HEK293 (cell line): ENCODE data around the gene FBXO45.

ENCODE experiments used
- CTCF ChIA-PET: fragments of 350-600 bp; formaldehyde crosslinking; extraction: SDS; loops from one replicate; lab custom pipeline; 2021; ENCODE audit warnings: antibody characterized with exemption; lab: Yijun Ruan, JAX
- POLR2A ChIA-PET: fragments of 300-600 bp; formaldehyde crosslinking; extraction: SDS; loops from one replicate; lab custom pipeline; 2020; ENCODE audit warnings: antibody characterized with exemption, inconsistent platforms; lab: Yijun Ruan, JAX
- H3K27ac ChIP-seq: fragments of 200-500 bp; sonication (Bioruptor generic); 2 replicates; pipeline ENCODE4 v1.5.1; 2014; ENCODE audit warnings: low read depth, low read length, control low read depth, inconsistent platforms; ENCODE audit errors: extremely low read depth
- H3K36me3 ChIP-seq, 2 experiments: fragments of 200-500 bp in 1 of 2; sonication (Bioruptor generic) in 1 of 2; 1 replicate in 1 of 2; 2 replicates in 1 of 2; pipeline ENCODE4 v1.5.1; 2014 to 2017; ENCODE audit warnings: inconsistent platforms in 2 of 2, low read length in 2 of 2; ENCODE audit not compliant: control insufficient read depth in 2 of 2, insufficient read depth in 1 of 2
- H3K4me1 ChIP-seq: fragments of 200-500 bp; sonication (Bioruptor generic); 2 replicates; pipeline ENCODE4 v1.5.1; 2014; ENCODE audit warnings: mild to moderate bottlenecking, low read length, inconsistent platforms; ENCODE audit not compliant: control insufficient read depth, insufficient read depth
- H3K4me3 ChIP-seq: 2 replicates; pipeline ENCODE4 v1.5.1; 2011; ENCODE audit warnings: low read depth, mild to moderate bottlenecking, control low read depth, low read length, moderate library complexity
- H3K9me3 ChIP-seq: fragments of 200-500 bp; sonication (Bioruptor generic); 2 replicates; pipeline ENCODE4 v1.5.1; 2014; ENCODE audit warnings: low read depth, low read length, inconsistent platforms; ENCODE audit not compliant: control insufficient read depth, insufficient read depth
- BCL11A ChIP-seq: fragments of 450-650 bp; formaldehyde crosslinking; IDR thresholded peaks from 2 replicates; pipeline ENCODE4 v1.5.1; 2016; ENCODE audit warnings: low read depth, missing biosample characterization, missing genetic modification characterization
- CTCF ChIP-seq: fragments of 450-650 bp; formaldehyde crosslinking; IDR thresholded peaks from 2 replicates; pipeline ENCODE4 v1.5.1; 2016; ENCODE audit warnings: missing biosample characterization, missing genetic modification characterization
- REST ChIP-seq: fragments of 450-650 bp; formaldehyde crosslinking; IDR thresholded peaks from 2 replicates; pipeline ENCODE4 v1.5.1; 2016; ENCODE audit warnings: missing biosample characterization, missing genetic modification characterization
- SALL2 ChIP-seq: fragments of 450-650 bp; formaldehyde crosslinking; IDR thresholded peaks from 2 replicates; pipeline ENCODE4 v1.5.0; 2017; ENCODE audit warnings: missing biosample characterization, mild to moderate bottlenecking, missing genetic modification characterization, borderline replicate concordance
- ZBTB20 ChIP-seq: fragments of 450-650 bp; formaldehyde crosslinking; IDR thresholded peaks from 2 replicates; pipeline ENCODE4 v1.5.1; 2016; ENCODE audit warnings: missing biosample characterization, missing genetic modification characterization
- ZBTB8A ChIP-seq: fragments of 450-650 bp; formaldehyde crosslinking; IDR thresholded peaks from 2 replicates; pipeline ENCODE4 v1.5.1; 2016; ENCODE audit warnings: missing biosample characterization, missing genetic modification characterization
- ZFHX2 ChIP-seq: fragments of 450-650 bp; formaldehyde crosslinking; conservative IDR thresholded peaks from 2 replicates; pipeline ENCODE4 v1.5.1; 2016; ENCODE audit warnings: missing biosample characterization, missing genetic modification characterization
- ZFP41 ChIP-seq: fragments of 450-650 bp; formaldehyde crosslinking; IDR thresholded peaks from 2 replicates; pipeline ENCODE4 v1.5.1; 2016; ENCODE audit warnings: missing biosample characterization, missing genetic modification characterization, borderline replicate concordance
- ZNF202 ChIP-seq: fragments of 450-650 bp; formaldehyde crosslinking; IDR thresholded peaks from 2 replicates; pipeline ENCODE4 v1.5.1; 2016; ENCODE audit warnings: missing biosample characterization, missing genetic modification characterization, borderline replicate concordance
- ZNF280D ChIP-seq: fragments of 450-650 bp; formaldehyde crosslinking; IDR thresholded peaks from 2 replicates; pipeline ENCODE4 v1.5.1; 2016; ENCODE audit warnings: missing biosample characterization, missing genetic modification characterization
- ZNF350 ChIP-seq: fragments of 450-650 bp; formaldehyde crosslinking; IDR thresholded peaks from 2 replicates; pipeline ENCODE4 v1.5.0; 2017; ENCODE audit warnings: missing biosample characterization, mild to moderate bottlenecking, missing genetic modification characterization
- ZNF398 ChIP-seq: fragments of 450-650 bp; formaldehyde crosslinking; IDR thresholded peaks from 2 replicates; pipeline ENCODE4 v1.5.1; 2017; ENCODE audit warnings: missing biosample characterization, missing genetic modification characterization
- ZNF555 ChIP-seq: fragments of 450-650 bp; formaldehyde crosslinking; conservative IDR thresholded peaks from 2 replicates; pipeline ENCODE4 v1.5.1; 2017; ENCODE audit warnings: missing biosample characterization, mild to moderate bottlenecking, missing genetic modification characterization, inconsistent platforms
- ZNF571 ChIP-seq: fragments of 450-650 bp; formaldehyde crosslinking; IDR thresholded peaks from 2 replicates; pipeline ENCODE4 v1.5.0; 2017; ENCODE audit warnings: missing biosample characterization, missing genetic modification characterization
- ZNF585B ChIP-seq: fragments of 450-650 bp; formaldehyde crosslinking; IDR thresholded peaks from 2 replicates; pipeline ENCODE4 v1.5.1; 2016; ENCODE audit warnings: missing biosample characterization, missing genetic modification characterization
- ZNF610 ChIP-seq: fragments of 450-650 bp; formaldehyde crosslinking; IDR thresholded peaks from 2 replicates; pipeline ENCODE4 v1.5.1; 2016; ENCODE audit warnings: missing biosample characterization, missing genetic modification characterization, borderline replicate concordance
- ZNF623 ChIP-seq: fragments of 450-650 bp; formaldehyde crosslinking; IDR thresholded peaks from 2 replicates; pipeline ENCODE4 v1.5.1; 2016; ENCODE audit warnings: missing biosample characterization, missing genetic modification characterization
- ZNF626 ChIP-seq: fragments of 450-650 bp; sonication (Bioruptor Pico); formaldehyde crosslinking; IDR thresholded peaks from 2 replicates; pipeline ENCODE4 v1.5.1; 2018; ENCODE audit warnings: missing biosample characterization, missing genetic modification characterization, inconsistent platforms
- ZNF658 ChIP-seq: fragments of 450-650 bp; formaldehyde crosslinking; IDR thresholded peaks from 2 replicates; pipeline ENCODE4; 2016; ENCODE audit warnings: missing biosample characterization, missing genetic modification characterization
- ZNF670 ChIP-seq: fragments of 450-650 bp; formaldehyde crosslinking; IDR thresholded peaks from 2 replicates; pipeline ENCODE4 v1.5.1; 2016; ENCODE audit warnings: missing biosample characterization, missing genetic modification characterization, low read depth
- ZNF692 ChIP-seq: fragments of 450-650 bp; formaldehyde crosslinking; IDR thresholded peaks from 2 replicates; pipeline ENCODE4 v1.5.1; 2016; ENCODE audit warnings: missing biosample characterization, missing genetic modification characterization
- ZNF830 ChIP-seq: fragments of 450-650 bp; IDR thresholded peaks from 2 replicates; pipeline ENCODE4 v1.5.0; 2018; ENCODE audit warnings: missing biosample characterization, missing genetic modification characterization, low read depth, mild to moderate bottlenecking, moderate library complexity
- ZSCAN18 ChIP-seq: fragments of 450-650 bp; formaldehyde crosslinking; IDR thresholded peaks from 2 replicates; pipeline ENCODE4 v1.5.1; 2016; ENCODE audit warnings: missing biosample characterization, missing genetic modification characterization

Gene FBXO45

GRCh38 chr3:196568246-196569002 is at the start of gene FBXO45, which contains the start of gene WDR53:
Gene FBXO45 (plus strand): TSS chr3:196568660. CDS start chr3:196568985, 325 bp downstream.
Gene WDR53 (minus strand): TSS chr3:196568554. CDS start chr3:196561475, 7,079 bp downstream.
- H3K36me3 ChIP-seq = peaks cover 0 to 9% of the 10 kb centered on the region in 2 experiments; a peak in 2 of 3 replicates
- peak within 1 kb of the TSS; percentile 55; the same call in 1 of the 2 replicates for H3K27ac ChIP-seq
- CTCF ChIA-PET = interaction anchor here (0.5 to 0.6 kb wide), 3 partner anchors 28 to 1462 kb away, joined by 3 to 5 read pairs (median 4); no protein-coding TSS in a partner anchor
- H3K9me3 ChIP-seq = no peaks in the 10 kb centered on the region
- POLR2A ChIA-PET = interaction anchor here (0.6 to 1.4 kb wide), 9 partner anchors 8 to 299 kb away, joined by 3 to 5 read pairs (median 3); partner anchors contain the start of genes CEP19, PAK2, PIGX and SENP5
- peak within 1 kb of the TSS; percentile 89 for H3K4me3 ChIP-seq
- H3K4me1 ChIP-seq = no peaks in the 10 kb centered on the region
- TF ChIP-seq CTCF (tag by site-specific recombination) = no peak
- TF ChIP-seq ZNF202 (tag by site-specific recombination) = no peak
- TF ChIP-seq ZNF610 (tag by site-specific recombination) = 0 out of 2 replicates have a peak, but pooled peaks have one; percentile 15
- no peak for TF ChIP-seq ZNF692 (tag by site-specific recombination)
- peak; percentile 74 for TF ChIP-seq ZFHX2
- TF ChIP-seq ZFP41 (tag by site-specific recombination) = no peak
- TF ChIP-seq ZSCAN18 (tag by site-specific recombination) = no peak
- TF ChIP-seq ZNF658 (tag by site-specific recombination) = 0 out of 2 replicates have a peak, but pooled peaks have one; percentile 45
- TF ChIP-seq ZNF350 (tag by site-specific recombination) = no peak
- TF ChIP-seq ZNF585B (tag by site-specific recombination) = no peak
- TF ChIP-seq ZNF398 = no peak
- no peak for TF ChIP-seq BCL11A (tag by site-specific recombination)
- TF ChIP-seq ZBTB8A (tag by site-specific recombination) = peak; percentile 99
- TF ChIP-seq REST (tag by site-specific recombination) = peak; percentile 38; the same call in 1 of the 2 replicates
- TF ChIP-seq ZNF280D (tag by site-specific recombination) = no peak
- no peak for TF ChIP-seq ZNF555 (tag by site-specific recombination)
- TF ChIP-seq ZNF830 (tag by site-specific recombination) = no peak
- TF ChIP-seq ZNF626 (tag by site-specific recombination) = no peak
- TF ChIP-seq ZNF670 (tag by site-specific recombination) = no peak
- no peak; the same call in 1 of the 2 replicates for TF ChIP-seq ZBTB20 (tag by site-specific recombination)
- TF ChIP-seq SALL2 (tag by site-specific recombination) = no peak
- no peak for TF ChIP-seq ZNF571 (tag by site-specific recombination)
- no peak for TF ChIP-seq ZNF623 (tag by site-specific recombination)
